ENCODE data around the gene RASGEF1C.

DNA sequence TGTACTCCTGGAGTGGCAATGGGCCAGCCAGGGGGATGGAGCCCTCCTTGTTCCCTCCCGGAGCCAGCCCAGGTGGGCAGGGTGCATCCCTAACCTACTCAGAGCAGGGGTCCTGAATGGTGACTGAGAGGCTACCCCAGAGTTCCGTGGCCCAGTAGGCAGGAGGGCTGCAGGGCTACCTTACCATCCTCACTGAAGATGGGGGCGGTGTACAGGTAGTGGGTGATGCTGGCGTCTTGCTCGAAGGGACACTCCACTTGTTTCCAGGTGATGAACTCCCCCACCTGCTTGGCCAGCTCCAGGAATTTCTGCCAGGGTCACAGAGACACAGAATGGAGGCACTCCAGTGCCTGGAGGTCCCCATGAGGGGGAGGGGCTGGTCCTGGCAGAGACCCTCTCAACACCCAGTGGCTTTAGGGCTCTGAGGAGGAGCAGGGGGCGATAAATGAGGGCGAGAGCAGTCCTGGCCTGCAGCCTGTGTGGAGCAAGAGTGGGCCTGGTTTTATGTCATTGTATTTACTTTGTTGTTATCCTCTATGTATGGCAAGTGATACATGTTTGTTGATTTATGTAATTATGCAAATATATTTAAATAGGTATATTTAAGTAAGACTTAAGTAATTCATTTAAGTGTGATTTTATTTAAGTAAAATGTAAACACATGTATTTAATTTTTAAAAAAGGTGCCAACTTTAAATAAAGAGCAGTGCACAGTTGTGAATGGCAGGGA is 97.6 kb downstream of the RASGEF1C start:
- TF ChIP-seq, protein P1, sequence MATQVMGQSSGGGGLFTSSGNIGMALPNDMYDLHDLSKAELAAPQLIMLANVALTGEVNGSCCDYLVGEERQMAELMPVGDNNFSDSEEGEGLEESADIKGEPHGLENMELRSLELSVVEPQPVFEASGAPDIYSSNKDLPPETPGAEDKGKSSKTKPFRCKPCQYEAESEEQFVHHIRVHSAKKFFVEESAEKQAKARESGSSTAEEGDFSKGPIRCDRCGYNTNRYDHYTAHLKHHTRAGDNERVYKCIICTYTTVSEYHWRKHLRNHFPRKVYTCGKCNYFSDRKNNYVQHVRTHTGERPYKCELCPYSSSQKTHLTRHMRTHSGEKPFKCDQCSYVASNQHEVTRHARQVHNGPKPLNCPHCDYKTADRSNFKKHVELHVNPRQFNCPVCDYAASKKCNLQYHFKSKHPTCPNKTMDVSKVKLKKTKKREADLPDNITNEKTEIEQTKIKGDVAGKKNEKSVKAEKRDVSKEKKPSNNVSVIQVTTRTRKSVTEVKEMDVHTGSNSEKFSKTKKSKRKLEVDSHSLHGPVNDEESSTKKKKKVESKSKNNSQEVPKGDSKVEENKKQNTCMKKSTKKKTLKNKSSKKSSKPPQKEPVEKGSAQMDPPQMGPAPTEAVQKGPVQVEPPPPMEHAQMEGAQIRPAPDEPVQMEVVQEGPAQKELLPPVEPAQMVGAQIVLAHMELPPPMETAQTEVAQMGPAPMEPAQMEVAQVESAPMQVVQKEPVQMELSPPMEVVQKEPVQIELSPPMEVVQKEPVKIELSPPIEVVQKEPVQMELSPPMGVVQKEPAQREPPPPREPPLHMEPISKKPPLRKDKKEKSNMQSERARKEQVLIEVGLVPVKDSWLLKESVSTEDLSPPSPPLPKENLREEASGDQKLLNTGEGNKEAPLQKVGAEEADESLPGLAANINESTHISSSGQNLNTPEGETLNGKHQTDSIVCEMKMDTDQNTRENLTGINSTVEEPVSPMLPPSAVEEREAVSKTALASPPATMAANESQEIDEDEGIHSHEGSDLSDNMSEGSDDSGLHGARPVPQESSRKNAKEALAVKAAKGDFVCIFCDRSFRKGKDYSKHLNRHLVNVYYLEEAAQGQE (tag by site-specific recombination; IDR thresholded peaks at IDR 0.05), result no peak
- TF ChIP-seq ZNF600 (tag by site-specific recombination; IDR thresholded peaks at IDR 0.05), result no peak
- no peak for TF ChIP-seq ZNF280D (tag by site-specific recombination; IDR thresholded peaks at IDR 0.05)
- TF ChIP-seq, protein P2, sequence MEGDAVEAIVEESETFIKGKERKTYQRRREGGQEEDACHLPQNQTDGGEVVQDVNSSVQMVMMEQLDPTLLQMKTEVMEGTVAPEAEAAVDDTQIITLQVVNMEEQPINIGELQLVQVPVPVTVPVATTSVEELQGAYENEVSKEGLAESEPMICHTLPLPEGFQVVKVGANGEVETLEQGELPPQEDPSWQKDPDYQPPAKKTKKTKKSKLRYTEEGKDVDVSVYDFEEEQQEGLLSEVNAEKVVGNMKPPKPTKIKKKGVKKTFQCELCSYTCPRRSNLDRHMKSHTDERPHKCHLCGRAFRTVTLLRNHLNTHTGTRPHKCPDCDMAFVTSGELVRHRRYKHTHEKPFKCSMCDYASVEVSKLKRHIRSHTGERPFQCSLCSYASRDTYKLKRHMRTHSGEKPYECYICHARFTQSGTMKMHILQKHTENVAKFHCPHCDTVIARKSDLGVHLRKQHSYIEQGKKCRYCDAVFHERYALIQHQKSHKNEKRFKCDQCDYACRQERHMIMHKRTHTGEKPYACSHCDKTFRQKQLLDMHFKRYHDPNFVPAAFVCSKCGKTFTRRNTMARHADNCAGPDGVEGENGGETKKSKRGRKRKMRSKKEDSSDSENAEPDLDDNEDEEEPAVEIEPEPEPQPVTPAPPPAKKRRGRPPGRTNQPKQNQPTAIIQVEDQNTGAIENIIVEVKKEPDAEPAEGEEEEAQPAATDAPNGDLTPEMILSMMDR (tag by site-specific recombination; IDR thresholded peaks at IDR 0.05), result no peak
- TF ChIP-seq PBX3 (CRISPR knock-in tag; IDR thresholded peaks at IDR 0.05), result no peak
- no peak for TF ChIP-seq ZNF561 (tag by site-specific recombination; IDR thresholded peaks at IDR 0.05; ENCODE audit: borderline replicate concordance)
- TF ChIP-seq ZNF48 (tag by site-specific recombination; IDR thresholded peaks at IDR 0.05), result no peak
- TF ChIP-seq ZNF777 (tag by site-specific recombination; IDR thresholded peaks at IDR 0.05; ENCODE audit: borderline replicate concordance), result no peak
- TF ChIP-seq GLI2 (tag by site-specific recombination; IDR thresholded peaks at IDR 0.05; ENCODE audit: borderline replicate concordance, low read depth), result no peak
- TF ChIP-seq ZNF549 (tag by site-specific recombination; IDR thresholded peaks at IDR 0.05), result no peak
- TF ChIP-seq SETDB1 (IDR thresholded peaks at IDR 0.05; ENCODE audit: insufficient read length, low read length), result no peak
- no peak for TF ChIP-seq ZBTB7A (tag by site-specific recombination; IDR thresholded peaks at IDR 0.05; ENCODE audit: low read depth)
